Measurements from ENCODE around the gene ALOX5. TPM values are rescaled to one million over a fixed set of nuclear protein-coding genes. Genes with fewer than 3 reads are reported as not detected.

Gene ALOX5
- polyA plus RNA-seq, 4 donors, result 7.4 to 20.9 (median 13.8) TPM

- Histone ChIP-seq H3K4me3 (ENCODE audit: low read depth in 1 of 3, low read length in 3 of 3) (no peak overlapping the region), H3K36me3 (ENCODE audit: control insufficient read depth in 3 of 3, insufficient read depth in 2 of 3, low read depth in 1 of 3, low read length in 3 of 3) (peaks cover 11 to 58% (median 12%) of the 10 kb centered on the region in 3 donors), H3K27ac (ENCODE audit: low read depth in 1 of 3, low read length in 2 of 3) (no peak overlapping the region), H3K9me3 (ENCODE audit: control insufficient read depth in 2 of 2, insufficient read depth in 1 of 2, low read depth in 1 of 2, low read length in 1 of 2) (no peaks in the 10 kb centered on the region), H3K4me1 (ENCODE audit: control insufficient read depth in 3 of 3, insufficient read depth in 2 of 3, low read depth in 1 of 3, low read length in 2 of 3) (no peaks in the 10 kb centered on the region), H3K27me3 (ENCODE audit: control insufficient read depth in 3 of 3, insufficient read depth in 3 of 3, low read length in 3 of 3) (no peaks in the 10 kb centered on the region)
- WGBS, 3 donors, result 93 to 100% (median 96%) methylated on average over 8 of the region's 8 CpGs
- no peak for DNase-seq
- no peak for FAIRE-seq
Measured at GRCh38 chr10:45457487-45457886, 83.5 kb downstream of the ALOX5 start.

GRCh38 chr10:45460235-45460878, 86.3 kb downstream of the ALOX5 start:
- WGBS, 3 donors, result 81 to 92% (median 90%) methylated on average over 6 of the region's 6 CpGs
- Histone ChIP-seq H3K4me1 (ENCODE audit: control insufficient read depth in 3 of 3, insufficient read depth in 2 of 3, low read depth in 1 of 3, low read length in 2 of 3) (no peaks in the 10 kb centered on the region), H3K27me3 (ENCODE audit: control insufficient read depth in 3 of 3, insufficient read depth in 3 of 3, low read length in 3 of 3) (no peaks in the 10 kb centered on the region), H3K9me3 (ENCODE audit: control insufficient read depth in 2 of 2, insufficient read depth in 1 of 2, low read depth in 1 of 2, low read length in 1 of 2) (no peaks in the 10 kb centered on the region), H3K36me3 (ENCODE audit: control insufficient read depth in 3 of 3, insufficient read depth in 2 of 3, low read depth in 1 of 3, low read length in 3 of 3) (peaks cover 11 to 47% (median 12%) of the 10 kb centered on the region in 3 donors), H3K4me3 (ENCODE audit: low read depth in 1 of 3, low read length in 3 of 3) (no peak overlapping the region), H3K27ac (ENCODE audit: low read depth in 1 of 3, low read length in 2 of 3) (peak overlapping the region in 1 of 3 donors; percentile 72)
- DNase-seq (no peak), FAIRE-seq (no peak)

- FAIRE-seq (no peak), DNase-seq (no peak)
- 75 to 95% (median 90%) methylated on average over 7 of the region's 7 CpGs for WGBS, 3 donors
- Histone ChIP-seq H3K4me3 (ENCODE audit: low read depth in 1 of 3, low read length in 3 of 3) (no peak overlapping the region), H3K36me3 (ENCODE audit: control insufficient read depth in 3 of 3, insufficient read depth in 2 of 3, low read depth in 1 of 3, low read length in 3 of 3) (peaks cover 11 to 41% (median 12%) of the 10 kb centered on the region in 3 donors), H3K27me3 (ENCODE audit: control insufficient read depth in 3 of 3, insufficient read depth in 3 of 3, low read length in 3 of 3) (no peaks in the 10 kb centered on the region), H3K9me3 (ENCODE audit: control insufficient read depth in 2 of 2, insufficient read depth in 1 of 2, low read depth in 1 of 2, low read length in 1 of 2) (no peaks in the 10 kb centered on the region), H3K4me1 (ENCODE audit: control insufficient read depth in 3 of 3, insufficient read depth in 2 of 3, low read depth in 1 of 3, low read length in 2 of 3) (no peaks in the 10 kb centered on the region), H3K27ac (ENCODE audit: low read depth in 1 of 3, low read length in 2 of 3) (peak overlapping the region in 1 of 3 donors; percentile 72)
Measured at GRCh38 chr10:45461034-45461433, 87.0 kb downstream of the ALOX5 start.

GRCh38 chr10:45463244-45464116, 89.5 kb downstream of the ALOX5 start:
- 92 to 95% (median 94%) methylated on average over 23 of the region's 23 CpGs for WGBS, 3 donors
- Histone ChIP-seq H3K4me1 (ENCODE audit: control insufficient read depth in 3 of 3, insufficient read depth in 2 of 3, low read depth in 1 of 3, low read length in 2 of 3) (no peaks in the 10 kb centered on the region), H3K9me3 (ENCODE audit: control insufficient read depth in 2 of 2, insufficient read depth in 1 of 2, low read depth in 1 of 2, low read length in 1 of 2) (no peaks in the 10 kb centered on the region), H3K36me3 (ENCODE audit: control insufficient read depth in 3 of 3, insufficient read depth in 2 of 3, low read depth in 1 of 3, low read length in 3 of 3) (peaks cover 5 to 22% (median 6%) of the 10 kb centered on the region in 3 donors), H3K27me3 (ENCODE audit: control insufficient read depth in 3 of 3, insufficient read depth in 3 of 3, low read length in 3 of 3) (no peaks in the 10 kb centered on the region), H3K27ac (ENCODE audit: low read depth in 1 of 3, low read length in 2 of 3) (no peak overlapping the region), H3K4me3 (ENCODE audit: low read depth in 1 of 3, low read length in 3 of 3) (no peak overlapping the region)
- no peak for FAIRE-seq
- no peak for DNase-seq

GRCh38 chr10:45464958-45465567, 91.0 kb downstream of the ALOX5 start:
- H3K36me3 ChIP-seq (ENCODE audit: control insufficient read depth in 3 of 3, insufficient read depth in 2 of 3, low read depth in 1 of 3, low read length in 3 of 3), result peaks cover 2 to 12% (median 4%) of the 10 kb centered on the region in 3 donors
- WGBS, 3 donors, result 21 to 26% (median 22%) methylated on average over 6 of the region's 6 CpGs
- peaks cover 0 to 2% (median 0%) of the 10 kb centered on the region in 3 donors for H3K4me1 ChIP-seq (ENCODE audit: control insufficient read depth in 3 of 3, insufficient read depth in 2 of 3, low read depth in 1 of 3, low read length in 2 of 3)
- no peak overlapping the region for H3K4me3 ChIP-seq (ENCODE audit: low read depth in 1 of 3, low read length in 3 of 3)
- H3K9me3 ChIP-seq (ENCODE audit: control insufficient read depth in 2 of 2, insufficient read depth in 1 of 2, low read depth in 1 of 2, low read length in 1 of 2), result no peaks in the 10 kb centered on the region
- FAIRE-seq (no peak), DNase-seq (peak; percentile 74 to 82)
- no peaks in the 10 kb centered on the region for H3K27me3 ChIP-seq (ENCODE audit: control insufficient read depth in 3 of 3, insufficient read depth in 3 of 3, low read length in 3 of 3)
- H3K27ac ChIP-seq (ENCODE audit: low read depth in 1 of 3, low read length in 2 of 3), result no peak overlapping the region

- peaks cover 0 to 10% (median 2%) of the 10 kb centered on the region in 3 donors for H3K36me3 ChIP-seq (ENCODE audit: control insufficient read depth in 3 of 3, insufficient read depth in 2 of 3, low read depth in 1 of 3, low read length in 3 of 3)
- H3K27me3 ChIP-seq (ENCODE audit: control insufficient read depth in 3 of 3, insufficient read depth in 3 of 3, low read length in 3 of 3), result no peaks in the 10 kb centered on the region
- H3K4me1 ChIP-seq (ENCODE audit: control insufficient read depth in 3 of 3, insufficient read depth in 2 of 3, low read depth in 1 of 3, low read length in 2 of 3), result peaks cover 0 to 8% (median 4%) of the 10 kb centered on the region in 3 donors
- H3K9me3 ChIP-seq (ENCODE audit: control insufficient read depth in 2 of 2, insufficient read depth in 1 of 2, low read depth in 1 of 2, low read length in 1 of 2), result no peaks in the 10 kb centered on the region
- FAIRE-seq (no peak), DNase-seq (no peak)
- no peak overlapping the region for H3K27ac ChIP-seq (ENCODE audit: low read depth in 1 of 3, low read length in 2 of 3)
- 82 to 88% (median 83%) methylated on average over 5 of the region's 5 CpGs for WGBS, 3 donors
- no peak overlapping the region for H3K4me3 ChIP-seq (ENCODE audit: low read depth in 1 of 3, low read length in 3 of 3)
Measured at GRCh38 chr10:45466784-45467183, 92.8 kb downstream of the ALOX5 start.

- no peak overlapping the region for H3K4me3 ChIP-seq (ENCODE audit: low read depth in 1 of 3, low read length in 3 of 3)
- DNase-seq (no peak), FAIRE-seq (no peak)
- no peak overlapping the region for H3K27ac ChIP-seq (ENCODE audit: low read depth in 1 of 3, low read length in 2 of 3)
- H3K27me3 ChIP-seq (ENCODE audit: control insufficient read depth in 3 of 3, insufficient read depth in 3 of 3, low read length in 3 of 3), result no peaks in the 10 kb centered on the region
- peaks cover 0 to 8% (median under 1%) of the 10 kb centered on the region in 3 donors for H3K36me3 ChIP-seq (ENCODE audit: control insufficient read depth in 3 of 3, insufficient read depth in 2 of 3, low read depth in 1 of 3, low read length in 3 of 3)
- H3K4me1 ChIP-seq (ENCODE audit: control insufficient read depth in 3 of 3, insufficient read depth in 2 of 3, low read depth in 1 of 3, low read length in 2 of 3), result peaks cover 0 to 11% (median 4%) of the 10 kb centered on the region in 3 donors
- H3K9me3 ChIP-seq (ENCODE audit: control insufficient read depth in 2 of 2, insufficient read depth in 1 of 2, low read depth in 1 of 2, low read length in 1 of 2), result no peaks in the 10 kb centered on the region
- WGBS, 3 donors, result 74 to 77% (median 76%) methylated on average over 5 of the region's 5 CpGs
Measured at GRCh38 chr10:45468079-45468478, 94.1 kb downstream of the ALOX5 start.

All from small intestine (tissue), 7 donors.